Measurements from ENCODE around the gene MXI1. TPM values are rescaled to one million over a fixed set of nuclear protein-coding genes. Genes with fewer than 3 reads are reported as not detected.

MXI1 gene
- total and polyA plus RNA-seq, 2 of the 4 experiments (the other 2 are of a cell fraction) = 7.2 to 11.8 TPM

DNA sequence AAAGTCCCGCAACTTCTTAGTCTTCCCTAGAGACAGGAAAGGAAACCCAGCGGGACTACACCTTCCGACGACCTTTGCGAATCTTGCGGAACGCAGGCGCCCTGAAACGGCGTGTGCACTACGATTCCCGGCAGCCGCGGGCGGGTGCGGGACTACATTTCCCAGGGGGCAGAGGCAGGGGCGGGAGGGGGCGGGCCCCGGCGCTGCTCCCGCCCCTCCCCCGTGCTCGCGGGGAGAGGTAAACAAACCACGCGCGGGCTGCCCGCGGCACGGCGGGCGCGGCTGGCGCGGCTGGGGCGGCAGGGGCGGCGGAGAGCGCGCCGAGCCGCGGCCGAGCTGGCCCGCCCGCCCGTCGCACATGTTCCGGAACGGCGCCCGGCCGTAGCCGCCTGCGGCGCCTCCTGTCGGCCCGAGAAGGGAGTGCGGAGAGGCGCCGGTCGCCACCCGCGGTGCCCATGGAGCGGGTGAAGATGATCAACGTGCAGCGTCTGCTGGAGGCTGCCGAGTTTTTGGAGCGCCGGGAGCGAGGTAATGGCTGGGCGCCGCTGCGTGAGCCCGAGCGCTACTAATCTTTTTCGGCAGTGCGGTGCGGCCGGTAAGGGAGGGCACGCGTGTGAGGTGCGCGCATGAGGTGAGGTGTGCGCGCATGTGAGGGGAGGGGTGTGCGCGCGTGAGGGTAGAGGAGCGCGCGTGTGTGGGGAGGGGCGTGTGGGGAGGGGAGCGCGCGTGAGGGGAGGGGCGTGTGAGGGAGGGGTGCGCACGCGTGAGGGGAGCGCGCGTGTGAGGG, 18.5 kb downstream of the MXI1 start (continued):
- TF ChIP-seq MAZ (IDR thresholded peaks at IDR 0.05; ENCODE audit: borderline replicate concordance, low read depth, low read length) = peak; percentile 80; the same call in 1 of the 2 replicates

DNA sequence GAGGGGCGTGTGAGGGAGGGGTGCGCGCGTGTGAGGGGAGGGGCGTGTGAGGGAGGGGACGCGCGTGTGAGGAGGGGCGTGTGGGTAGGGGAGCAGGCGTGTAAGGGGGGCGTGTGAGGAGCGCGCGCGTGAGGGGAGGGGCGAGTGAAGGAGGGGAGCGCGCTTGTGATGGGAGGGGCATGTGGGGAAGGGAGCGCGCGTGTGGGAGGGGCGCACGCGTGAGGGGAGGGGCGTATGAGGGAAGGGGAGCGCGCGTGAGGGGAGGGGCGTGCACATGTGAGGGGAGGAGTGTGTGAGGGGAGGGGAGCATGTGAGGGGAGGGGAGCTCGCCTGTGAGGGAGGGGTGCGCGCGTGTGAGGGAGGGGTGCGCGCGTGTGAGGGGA, 19.1 kb downstream of the MXI1 start:
- no peaks in the 10 kb centered on the region for H3K79me1 ChIP-seq (ENCODE audit: low read depth in 1 of 2, low read length in 2 of 2)
- H4K20me1 ChIP-seq (ENCODE audit: insufficient read depth, low read length) = peaks cover 3% of the 10 kb centered on the region
- no peak overlapping the region for H4K8ac ChIP-seq (ENCODE audit: low read depth in 2 of 2, low read length in 2 of 2)
- H3K4me1 ChIP-seq (ENCODE audit: control insufficient read depth, insufficient read depth, low read length) = peaks cover 4% of the 10 kb centered on the region
- H2BK120ac ChIP-seq (ENCODE audit: low read depth, low read length) = no peak overlapping the region; the same call in 1 of the 2 replicates
- no peak overlapping the region for H2AK5ac ChIP-seq (ENCODE audit: low read depth, low read length)
- H3K56ac ChIP-seq (ENCODE audit: extremely low read depth, insufficient read depth, low read length) = no peak overlapping the region
- no peak overlapping the region; the same call in 2 of the 3 replicates for H2BK15ac ChIP-seq (ENCODE audit: low read depth, low read length)
- no peaks in the 10 kb centered on the region for H3K9me3 ChIP-seq (ENCODE audit: control insufficient read depth, insufficient read depth, low read length)
- no peak overlapping the region; the same call in 1 of the 2 replicates for H3K18ac ChIP-seq (ENCODE audit: low read depth, low read length)
- H2AK9ac ChIP-seq (replicated peaks; ENCODE audit: low read depth, low read length, poor library complexity) = no peak overlapping the region
- POLR2A ChIA-PET (ENCODE audit: unreplicated experiment) = no interaction called here
- H3K9ac ChIP-seq (ENCODE audit: low read depth, low read length) = peak overlapping the region; percentile 8; the same call in 1 of the 2 replicates
- no CpG with 5 or more reads among the region's 36 CpGs for WGBS, 2 experiments (ENCODE audit: extremely low coverage in 2 of 2, insufficient read length in 1 of 2)
- intact Hi-C loops (cut with micrococcal nuclease) = loop anchor here (1.0 to 5.0 kb wide), 4 partner anchors 17 to 344 kb away; no protein-coding TSS in a partner anchor
- DNase-seq (peak; percentile 92), ATAC-seq (ENCODE audit: low read depth) (peak; percentile 48)
- peak overlapping the region; percentile 98 for H2AFZ ChIP-seq (replicated peaks; ENCODE audit: low read length, poor library complexity)
- peak overlapping the region; percentile 67 for H2BK5ac ChIP-seq (ENCODE audit: low read depth, low read length, poor library complexity, severe bottlenecking)
- H4K91ac ChIP-seq (ENCODE audit: insufficient read depth, low read depth, low read length) = no peak overlapping the region
- H4K5ac ChIP-seq (ENCODE audit: low read depth, low read length) = no peak overlapping the region
- no TSS peak for BruUV-seq (replicated peaks)
- no peak overlapping the region for H2BK20ac ChIP-seq (ENCODE audit: low read depth, low read length)
- no peak overlapping the region for H3K4ac ChIP-seq (ENCODE audit: low read depth, low read length)
- TF ChIP-seq FOS (IDR thresholded peaks at IDR 0.05; ENCODE audit: low read depth, low read length) (no peak), POLR2A (IDR thresholded peaks at IDR 0.05; ENCODE audit: low read depth, low read length) (no peak), RFX5 (IDR thresholded peaks at IDR 0.05; ENCODE audit: low read depth, low read length) (no peak), MAFK (IDR thresholded peaks at IDR 0.05; ENCODE audit: low read depth, low read length) (no peak), RCOR1 (IDR thresholded peaks at IDR 0.05; ENCODE audit: insufficient replicate concordance, low read length) (no peak), BHLHE40 (IDR thresholded peaks at IDR 0.05; ENCODE audit: low read depth, low read length) (peak; percentile 54), MXI1 (IDR thresholded peaks at IDR 0.05; ENCODE audit: borderline replicate concordance, low read depth, low read length) (peak; percentile 42; the same call in 1 of the 2 replicates), MAZ (IDR thresholded peaks at IDR 0.05; ENCODE audit: borderline replicate concordance, low read depth, low read length) (peak; percentile 86), NFE2L2 (IDR thresholded peaks at IDR 0.05; ENCODE audit: low read depth, low read length) (no peak), USF2 (IDR thresholded peaks at IDR 0.05; ENCODE audit: low read depth, low read length) (peak; percentile 50; the same call in 1 of the 2 replicates), RAD21 (IDR thresholded peaks at IDR 0.05; ENCODE audit: low read length) (no peak)
- TF ChIP-seq, protein P1, sequence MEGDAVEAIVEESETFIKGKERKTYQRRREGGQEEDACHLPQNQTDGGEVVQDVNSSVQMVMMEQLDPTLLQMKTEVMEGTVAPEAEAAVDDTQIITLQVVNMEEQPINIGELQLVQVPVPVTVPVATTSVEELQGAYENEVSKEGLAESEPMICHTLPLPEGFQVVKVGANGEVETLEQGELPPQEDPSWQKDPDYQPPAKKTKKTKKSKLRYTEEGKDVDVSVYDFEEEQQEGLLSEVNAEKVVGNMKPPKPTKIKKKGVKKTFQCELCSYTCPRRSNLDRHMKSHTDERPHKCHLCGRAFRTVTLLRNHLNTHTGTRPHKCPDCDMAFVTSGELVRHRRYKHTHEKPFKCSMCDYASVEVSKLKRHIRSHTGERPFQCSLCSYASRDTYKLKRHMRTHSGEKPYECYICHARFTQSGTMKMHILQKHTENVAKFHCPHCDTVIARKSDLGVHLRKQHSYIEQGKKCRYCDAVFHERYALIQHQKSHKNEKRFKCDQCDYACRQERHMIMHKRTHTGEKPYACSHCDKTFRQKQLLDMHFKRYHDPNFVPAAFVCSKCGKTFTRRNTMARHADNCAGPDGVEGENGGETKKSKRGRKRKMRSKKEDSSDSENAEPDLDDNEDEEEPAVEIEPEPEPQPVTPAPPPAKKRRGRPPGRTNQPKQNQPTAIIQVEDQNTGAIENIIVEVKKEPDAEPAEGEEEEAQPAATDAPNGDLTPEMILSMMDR (conservative IDR thresholded peaks at IDR 0.05; ENCODE audit: low read depth, low read length) = no peak
- peak overlapping the region; percentile 96 for H3K27ac ChIP-seq (ENCODE audit: insufficient read depth, low read length)
- CTCF ChIA-PET = no interaction called here
- no peak overlapping the region for H3K23ac ChIP-seq (ENCODE audit: low read depth, low read length)
- no peak overlapping the region for H3K14ac ChIP-seq (replicated peaks; ENCODE audit: low read depth, low read length)
- no peaks in the 10 kb centered on the region for H3K27me3 ChIP-seq (ENCODE audit: control insufficient read depth, insufficient read depth, low read length)
- peak overlapping the region; percentile 90 for H3K4me3 ChIP-seq (ENCODE audit: insufficient read depth, low read depth, low read length)
- peaks cover 5% of the 10 kb centered on the region; the same call in 1 of the 2 replicates for H3K36me3 ChIP-seq (ENCODE audit: control insufficient read depth, insufficient read depth, low read length)
- dilution Hi-C loops (cut with HindIII; ENCODE audit: low sequenced_read_pairs, unreplicated experiment) = no loop called here
- H3K4me2 ChIP-seq (ENCODE audit: low read depth, low read length) = no peak overlapping the region; the same call in 1 of the 2 replicates
- H3K9me1 ChIP-seq (ENCODE audit: insufficient read depth, low read length) = no peaks in the 10 kb centered on the region
- in situ Hi-C loops (cut with MboI; ENCODE audit: low sequenced_read_pairs) = no loop called here
